ENCODE results near the gene TPSAB1.
"Not testable (repeated sequence)": the region's sequence is repeated elsewhere in the genome, so short reads cannot be mapped to it uniquely, and the experiment has no call there.

Gene TPSAB1

GRCh38 chr16:1263591-1264344, 23.3 kb downstream of the TPSAB1 start:
- in situ Hi-C loops (cut with HindIII; ENCODE audit: low sequenced_read_pairs) = no loop called here

DNA sequence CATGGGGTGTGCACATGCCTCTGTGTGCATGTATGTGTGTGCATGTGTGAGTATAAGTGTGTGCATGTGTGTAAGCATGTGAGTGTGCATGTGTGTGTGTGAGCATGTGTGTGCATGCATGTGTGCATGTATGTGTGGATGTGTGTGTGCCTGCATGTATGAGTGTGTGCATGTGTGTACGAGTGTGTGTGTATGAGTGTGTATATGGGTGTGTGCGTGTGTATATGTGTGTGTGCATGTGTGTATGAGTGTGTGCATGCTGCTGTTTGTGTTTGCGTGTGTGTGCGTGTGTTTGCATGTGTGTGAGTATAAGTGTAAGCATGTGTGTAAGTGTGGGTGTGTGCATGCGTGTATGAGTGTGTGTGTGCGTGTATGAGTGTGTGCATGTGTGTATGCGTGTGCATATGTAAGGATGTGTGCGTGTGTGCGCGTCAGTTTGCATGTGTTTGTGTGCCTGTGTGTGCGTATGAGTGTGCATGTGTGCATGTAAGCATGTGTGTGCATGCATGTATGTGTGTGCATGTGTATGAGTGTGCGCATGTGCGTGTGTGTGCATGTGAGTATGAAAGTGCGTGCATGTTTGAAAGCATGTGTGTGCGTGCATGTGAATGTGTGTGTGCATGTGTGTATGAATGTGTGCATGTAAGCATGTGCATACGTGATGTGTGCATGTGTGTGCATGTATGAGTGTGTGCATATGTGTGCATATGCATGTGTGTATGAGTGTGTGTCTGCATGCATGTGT, 24.0 kb downstream of the TPSAB1 start:
- in situ Hi-C loops (cut with HindIII; ENCODE audit: low sequenced_read_pairs) = no loop called here

- in situ Hi-C loops (cut with HindIII; ENCODE audit: low sequenced_read_pairs) = no loop called here
These were observed 24.7 kb downstream of the TPSAB1 start for GRCh38 chr16:1265090-1265630.

DNA sequence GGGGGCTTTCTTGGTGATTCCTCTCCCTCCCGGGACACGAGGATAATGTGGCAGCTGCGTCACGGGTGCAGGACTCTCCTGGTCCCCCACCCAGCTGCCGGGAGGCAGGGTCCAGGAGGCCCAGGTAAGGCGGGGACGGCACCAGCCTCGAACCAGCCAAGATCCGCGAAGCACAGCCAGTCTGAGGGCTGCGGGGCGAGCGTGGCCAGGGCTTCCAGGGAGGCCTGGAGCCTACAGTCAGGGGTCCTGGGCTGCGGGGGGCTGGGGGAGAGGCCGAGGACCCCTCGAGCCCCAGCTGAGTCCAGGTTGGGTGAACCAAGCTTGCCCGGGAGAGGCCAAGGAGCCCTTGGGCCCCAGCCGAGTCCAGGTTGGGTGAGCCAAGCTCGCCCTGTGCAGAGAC, 25.3 kb downstream of the TPSAB1 start:
- in situ Hi-C loops (cut with HindIII; ENCODE audit: low sequenced_read_pairs) = no loop called here

DNA sequence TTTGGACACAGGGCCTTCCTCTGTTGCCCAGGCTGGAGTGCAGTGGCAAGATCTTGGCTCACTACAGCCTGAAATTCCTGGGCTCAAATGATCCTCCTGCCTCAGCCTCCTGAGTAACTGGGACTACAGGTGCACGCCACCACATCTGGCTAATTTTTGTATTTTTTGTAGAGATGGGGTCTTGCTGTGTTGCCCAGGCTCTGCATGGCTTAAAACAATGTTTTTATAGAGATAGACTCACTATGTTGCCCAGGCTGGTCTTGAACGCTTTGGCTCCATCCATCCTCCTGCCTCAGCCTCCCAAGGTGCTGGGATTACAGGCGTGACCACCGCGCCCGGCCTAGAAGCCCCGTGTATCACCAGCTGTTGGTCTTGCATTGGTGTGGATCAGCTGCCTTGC, 28.9 kb downstream of the TPSAB1 start:
- in situ Hi-C loops (cut with HindIII; ENCODE audit: low sequenced_read_pairs) = not testable (repeated sequence)

DNA sequence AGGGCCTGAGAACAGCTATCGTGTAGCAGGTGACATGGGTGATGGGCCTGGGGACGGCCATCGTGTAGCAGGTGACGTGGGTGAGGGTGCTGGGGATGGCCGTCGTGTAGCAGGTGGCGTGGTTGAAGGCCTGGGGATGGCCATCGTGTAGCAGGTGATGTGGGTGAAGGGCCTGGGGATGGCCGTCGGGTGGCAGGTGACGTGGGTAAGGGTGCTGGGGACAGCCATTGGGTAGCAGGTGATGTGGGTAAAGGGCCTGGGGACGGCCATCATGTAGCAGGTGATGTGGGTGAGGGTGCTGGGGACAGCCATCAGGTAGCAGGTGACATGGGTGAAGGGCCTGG, 30.8 kb downstream of the TPSAB1 start:
- in situ Hi-C loops (cut with HindIII; ENCODE audit: low sequenced_read_pairs) = no loop called here

DNA sequence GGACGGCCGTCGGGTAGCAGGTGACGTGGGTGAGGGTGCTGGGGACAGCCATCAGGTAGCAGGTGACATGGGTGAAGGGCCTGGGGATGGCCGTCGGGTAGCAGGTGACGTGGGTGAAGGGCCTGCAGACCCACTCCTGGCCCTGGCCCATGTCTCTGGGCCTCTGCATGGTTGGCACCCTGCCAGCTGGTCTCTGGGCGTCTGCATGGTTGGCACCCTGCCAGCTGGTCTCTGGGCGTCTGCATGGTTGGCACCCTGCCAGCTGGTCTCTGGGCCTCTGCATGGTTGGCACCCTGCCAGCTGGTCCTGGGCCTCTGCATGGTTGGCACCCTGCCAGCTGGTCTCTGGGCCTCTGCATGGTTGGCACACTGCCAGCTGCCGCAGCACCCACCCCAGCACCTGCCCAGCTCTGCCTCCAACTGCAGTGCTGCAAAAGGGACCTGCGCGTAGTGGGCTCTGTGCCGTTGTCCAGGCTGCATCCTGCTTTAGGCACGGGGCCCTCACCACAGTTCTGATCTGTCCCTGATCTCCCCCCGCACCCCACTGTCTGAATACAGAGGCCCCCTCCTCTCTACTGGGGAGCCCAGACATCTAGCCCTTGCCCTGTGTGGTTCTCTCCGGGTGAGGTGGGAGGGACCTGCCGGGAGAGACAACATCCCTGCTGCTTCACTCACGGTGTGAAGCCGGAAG, 31.4 kb downstream of the TPSAB1 start:
- in situ Hi-C loops (cut with HindIII; ENCODE audit: low sequenced_read_pairs) = not testable (repeated sequence)

DNA sequence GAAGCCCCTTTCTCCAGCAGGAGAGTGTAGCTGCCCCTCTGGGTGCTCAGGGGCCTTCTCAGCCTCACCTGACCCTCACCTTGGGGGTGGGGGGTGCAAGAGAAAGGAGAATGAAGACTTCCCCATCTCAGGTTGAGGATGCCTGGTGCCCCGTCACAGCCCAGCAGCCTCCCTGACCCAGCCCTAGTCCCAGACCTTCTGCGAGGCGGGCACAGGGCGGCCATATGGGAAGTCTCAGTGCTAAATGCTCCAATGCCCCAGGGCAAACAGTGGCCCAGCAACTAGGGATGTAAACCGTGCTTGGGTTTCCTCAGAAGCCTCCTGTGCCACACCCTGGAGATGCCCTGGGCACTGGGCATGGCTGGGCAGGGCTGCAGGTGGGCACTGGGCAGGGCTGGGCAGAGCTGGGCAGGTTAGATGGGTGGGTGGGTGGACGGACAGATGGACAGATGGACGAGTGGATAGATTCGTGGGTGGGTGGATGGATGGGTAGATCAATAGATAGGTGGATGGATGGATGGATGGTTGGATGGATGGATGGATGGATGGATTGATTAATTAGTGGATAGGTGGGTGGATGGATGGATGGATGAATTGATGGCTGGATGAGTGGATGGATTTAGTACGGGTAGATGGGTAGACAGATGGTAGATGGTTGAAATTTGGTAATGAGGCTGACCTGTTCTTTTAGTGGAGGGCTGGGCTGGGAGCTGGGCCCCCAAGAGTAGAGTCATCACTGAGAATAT, 32.1 kb downstream of the TPSAB1 start:
- in situ Hi-C loops (cut with HindIII; ENCODE audit: low sequenced_read_pairs) = no loop called here

- in situ Hi-C loops (cut with HindIII; ENCODE audit: low sequenced_read_pairs) = no loop called here
These were observed 33.3 kb downstream of the TPSAB1 start for GRCh38 chr16:1273816-1274215.

- in situ Hi-C loops (cut with HindIII; ENCODE audit: low sequenced_read_pairs) = loop anchor here (25.0 kb wide), 2 partner anchors 113 to 287 kb away; partner anchors contain the start of gene SOX8
These were observed 34.3 kb downstream of the TPSAB1 start for GRCh38 chr16:1274767-1275166.

DNA sequence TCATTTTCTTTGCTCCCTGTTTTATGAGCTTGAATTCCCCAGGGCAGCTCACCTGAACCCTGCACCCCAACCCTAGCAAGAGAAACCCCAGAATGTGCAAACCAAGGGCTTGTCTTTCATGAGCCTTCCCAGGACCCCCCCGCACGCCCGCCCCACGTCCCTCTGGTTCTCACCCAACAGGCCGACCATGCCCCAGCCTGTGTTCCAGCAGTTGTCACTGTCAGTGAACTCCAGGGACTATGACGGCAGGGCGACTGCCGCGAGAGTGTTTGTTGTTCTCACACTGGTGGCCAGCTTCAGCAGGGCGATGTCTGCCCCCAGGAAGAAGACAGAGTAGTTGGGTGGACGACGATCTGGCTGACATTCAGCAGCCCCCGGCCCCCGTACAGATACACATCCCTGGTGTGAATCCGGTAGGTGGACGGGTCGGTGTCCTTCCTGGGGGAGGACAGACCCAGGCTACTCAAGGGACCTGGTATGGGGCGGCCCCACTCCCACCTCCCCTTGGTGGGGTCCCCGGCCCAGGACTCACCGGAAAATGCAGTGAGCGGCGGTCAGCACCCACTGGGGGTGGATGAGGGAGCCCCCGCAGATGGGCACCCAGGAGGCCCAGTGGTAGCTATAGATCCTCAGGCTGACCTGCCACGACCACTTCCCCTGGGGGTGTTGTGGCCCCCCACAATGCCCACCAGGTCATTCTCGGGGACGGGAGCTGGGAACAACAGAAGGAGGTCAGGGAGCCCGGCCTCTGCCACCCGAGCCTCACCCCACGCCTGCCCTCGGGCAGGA, 35.5 kb downstream of the TPSAB1 start:
- in situ Hi-C loops (cut with HindIII; ENCODE audit: low sequenced_read_pairs) = loop anchor here (25.0 kb wide), 2 partner anchors 111 to 289 kb away; partner anchors contain the start of gene SOX8

GRCh38 chr16:1276580-1276878, 36.0 kb downstream of the TPSAB1 start:
- in situ Hi-C loops (cut with HindIII; ENCODE audit: low sequenced_read_pairs) = loop anchor here (25.0 kb wide), 2 partner anchors 111 to 289 kb away; partner anchors contain the start of gene SOX8

GRCh38 chr16:1277151-1277598, 36.7 kb downstream of the TPSAB1 start:
- in situ Hi-C loops (cut with HindIII; ENCODE audit: low sequenced_read_pairs) = loop anchor here (25.0 kb wide), 2 partner anchors 110 to 290 kb away; partner anchors contain the start of gene SOX8

DNA sequence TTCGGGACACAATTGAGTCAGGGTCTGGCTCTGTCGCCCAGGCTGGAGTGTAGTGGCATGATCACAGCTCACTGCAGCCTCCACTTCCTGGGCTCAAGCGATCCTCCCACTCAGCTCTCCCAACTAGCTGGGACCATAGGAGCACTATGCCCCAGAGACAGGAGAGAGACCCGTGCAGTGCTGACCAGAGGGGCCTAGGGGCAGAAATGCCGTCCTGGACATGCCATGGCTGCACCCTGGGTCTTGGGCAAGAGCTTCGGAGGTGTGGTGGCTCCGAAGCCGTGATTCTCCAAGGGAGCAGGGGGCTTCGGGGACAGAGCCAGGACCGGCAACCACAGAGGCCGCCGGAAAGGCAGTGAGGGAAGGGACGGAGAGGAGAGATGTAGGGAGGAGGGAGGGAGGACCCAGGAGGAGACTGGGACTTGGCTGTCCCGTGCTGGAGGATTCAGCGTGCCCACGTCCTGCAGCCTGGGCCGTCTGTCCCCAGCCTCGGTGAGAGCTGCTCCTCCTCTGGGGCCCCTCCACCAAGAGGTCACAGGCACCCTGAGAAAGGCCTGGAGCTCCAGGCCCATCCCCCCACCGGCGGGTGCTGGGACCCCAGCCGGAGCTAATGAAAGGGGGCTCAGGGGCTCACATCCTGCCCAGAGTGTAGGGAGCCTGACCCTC, 37.2 kb downstream of the TPSAB1 start:
- in situ Hi-C loops (cut with HindIII; ENCODE audit: low sequenced_read_pairs) = loop anchor here (25.0 kb wide), 2 partner anchors 110 to 290 kb away; partner anchors contain the start of gene SOX8

DNA sequence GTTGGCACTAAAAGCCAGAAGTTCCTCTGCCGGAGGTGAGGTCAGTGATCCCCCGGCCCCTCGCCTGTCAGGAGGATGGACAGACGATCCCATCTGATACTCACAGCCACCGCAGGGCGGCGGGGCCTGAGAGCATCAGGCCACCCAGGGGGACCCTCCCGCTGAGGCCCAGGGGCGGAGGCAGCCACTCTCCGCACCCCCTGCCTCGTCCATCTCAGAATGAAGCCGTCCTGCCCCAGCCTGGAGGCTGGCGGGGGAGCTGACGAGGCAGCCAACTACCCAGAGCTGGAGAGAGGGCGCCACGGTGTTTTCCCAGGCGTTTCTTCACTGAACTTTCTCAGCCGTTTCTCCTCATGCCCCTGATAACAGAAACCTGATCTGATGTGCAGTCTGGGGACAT, 38.0 kb downstream of the TPSAB1 start:
- in situ Hi-C loops (cut with HindIII; ENCODE audit: low sequenced_read_pairs) = loop anchor here (25.0 kb wide), 2 partner anchors 109 to 291 kb away; partner anchors contain the start of gene SOX8

- in situ Hi-C loops (cut with HindIII; ENCODE audit: low sequenced_read_pairs) = loop anchor here (25.0 kb wide), 2 partner anchors 108 to 292 kb away; partner anchors contain the start of gene SOX8
These were observed 38.8 kb downstream of the TPSAB1 start for GRCh38 chr16:1279081-1279944.

DNA sequence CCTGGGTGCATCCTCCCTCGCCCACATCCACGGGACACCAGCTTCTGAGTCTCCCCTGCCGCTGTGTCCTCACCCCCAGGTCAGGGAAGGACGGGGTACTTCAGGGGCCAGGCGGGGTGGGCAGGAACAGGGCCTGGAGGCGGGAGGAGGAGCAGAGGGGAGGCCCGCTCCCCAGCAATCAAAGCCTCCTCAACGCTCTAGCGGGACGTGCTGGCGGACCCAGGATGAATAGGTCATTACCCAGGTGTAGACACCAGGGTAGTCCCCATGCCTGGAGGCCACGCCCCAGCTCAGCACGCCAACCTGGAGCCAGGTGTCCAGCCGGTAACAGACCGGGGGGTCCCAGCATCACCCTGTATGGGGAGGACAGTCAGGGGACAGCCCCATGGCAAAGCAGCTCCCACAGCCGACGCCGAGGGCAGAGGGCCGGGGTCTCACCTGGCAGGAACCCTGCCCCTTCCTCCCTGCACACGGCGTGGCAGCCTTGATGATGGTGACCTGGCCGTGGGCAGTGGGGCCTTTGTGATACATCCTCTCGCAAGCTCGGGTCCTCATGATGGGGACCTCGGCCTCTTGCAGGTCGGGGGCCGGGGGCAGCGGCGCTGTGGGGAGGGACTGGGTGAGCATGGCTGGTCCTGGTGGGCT, 39.6 kb downstream of the TPSAB1 start:
- in situ Hi-C loops (cut with HindIII; ENCODE audit: low sequenced_read_pairs) = loop anchor here (25.0 kb wide), 2 partner anchors 107 to 293 kb away; partner anchors contain the start of gene SOX8

All from endothelial cell of hepatic sinusoid (primary cell).